GM18498 (cell line): Measurements from ENCODE around the gene MPV17.
"Not testable (repeated sequence)": the region's sequence is repeated elsewhere in the genome, so short reads cannot be mapped to it uniquely, and the experiment has no call there.

Experiments used
- ATAC-seq: cut with Tn5 transposase; IDR thresholded peaks from one replicate; pipeline ENCODE4 v1.9.1; 2021; ENCODE audit warnings: mild to moderate bottlenecking, moderate library complexity; ENCODE audit not compliant: unreplicated experiment

The MPV17 gene

DNA sequence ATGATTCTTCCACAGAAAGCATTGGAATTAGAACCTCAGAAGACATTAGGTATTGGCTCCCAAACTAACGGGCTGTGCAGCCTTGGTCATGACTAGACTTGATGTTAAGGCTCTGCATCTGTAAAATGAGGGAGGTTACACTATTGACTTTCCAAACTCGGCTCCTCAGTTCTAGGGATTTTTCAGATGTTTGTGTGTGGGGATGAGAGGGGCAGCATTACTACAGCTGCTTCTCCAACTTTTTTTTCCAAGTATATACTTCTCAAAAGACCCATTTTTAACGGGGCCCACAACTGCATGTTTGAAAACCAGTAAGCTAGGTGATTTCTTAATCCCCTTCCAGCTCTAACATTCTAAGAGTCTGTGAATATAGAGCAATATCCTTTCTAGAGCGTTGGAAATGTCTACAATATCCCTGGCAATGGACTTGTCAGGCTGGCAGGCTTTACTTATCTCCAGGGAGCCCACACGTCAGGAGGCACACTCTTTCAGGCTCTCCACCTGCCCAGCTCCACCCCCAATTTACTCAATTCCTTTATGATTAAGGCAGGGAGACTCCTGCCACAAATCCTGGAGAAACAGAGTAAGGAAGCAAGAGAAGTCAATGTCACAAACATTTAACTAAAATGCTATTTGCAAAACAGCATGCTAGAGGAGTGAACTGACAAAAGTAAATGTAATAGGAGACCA is 844 bp upstream of the MPV17 start:
- no peak for ATAC-seq

DNA sequence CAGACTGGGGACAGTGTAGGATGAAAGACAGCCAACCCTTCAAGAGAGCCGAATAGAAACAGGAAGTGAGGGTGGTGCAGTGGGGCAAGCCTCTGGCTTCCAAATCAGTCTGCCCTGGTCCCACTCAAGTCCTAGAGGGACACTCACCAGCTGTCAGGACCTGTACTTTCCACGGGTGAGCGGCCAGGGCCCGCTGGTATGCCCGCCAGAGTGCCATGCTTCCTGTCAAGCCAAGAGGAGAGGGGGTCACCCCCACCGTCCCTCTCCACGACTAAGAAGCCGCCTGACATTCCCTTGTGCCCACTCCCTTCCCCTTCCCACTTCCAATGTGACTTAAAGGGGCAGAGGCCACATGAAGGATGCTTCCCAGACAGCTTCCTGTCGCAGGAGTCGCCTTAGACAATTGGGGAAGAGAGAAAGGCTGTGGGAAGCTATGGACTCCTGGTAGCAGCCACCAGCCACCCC is 564 bp downstream of the MPV17 start:
- ATAC-seq: peak; percentile 30

- ATAC-seq: no peak
Observed at GRCh38 chr2:27320958-27321543, 1.8 kb downstream of the MPV17 start.

DNA sequence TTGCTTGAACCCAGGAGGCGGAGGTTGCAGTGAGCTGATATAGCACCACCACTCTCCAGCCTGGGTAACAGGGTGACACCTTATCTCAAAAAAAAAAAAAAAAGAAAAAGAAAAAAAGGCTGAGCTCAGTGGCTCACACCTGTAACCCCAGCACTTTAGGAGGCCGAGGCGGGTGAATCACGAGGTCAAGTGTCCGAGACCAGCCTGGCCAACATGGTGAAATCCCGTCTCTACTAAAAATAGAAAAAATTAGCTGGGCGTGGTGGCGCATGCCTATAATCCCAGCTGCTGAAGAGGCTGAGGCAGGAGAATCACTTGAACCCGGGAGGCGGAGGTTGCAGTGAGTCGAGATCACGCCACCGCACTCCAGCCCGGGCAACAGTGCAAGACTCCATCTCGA is 3.1 kb downstream of the MPV17 start:
- not testable (repeated sequence) for ATAC-seq

DNA sequence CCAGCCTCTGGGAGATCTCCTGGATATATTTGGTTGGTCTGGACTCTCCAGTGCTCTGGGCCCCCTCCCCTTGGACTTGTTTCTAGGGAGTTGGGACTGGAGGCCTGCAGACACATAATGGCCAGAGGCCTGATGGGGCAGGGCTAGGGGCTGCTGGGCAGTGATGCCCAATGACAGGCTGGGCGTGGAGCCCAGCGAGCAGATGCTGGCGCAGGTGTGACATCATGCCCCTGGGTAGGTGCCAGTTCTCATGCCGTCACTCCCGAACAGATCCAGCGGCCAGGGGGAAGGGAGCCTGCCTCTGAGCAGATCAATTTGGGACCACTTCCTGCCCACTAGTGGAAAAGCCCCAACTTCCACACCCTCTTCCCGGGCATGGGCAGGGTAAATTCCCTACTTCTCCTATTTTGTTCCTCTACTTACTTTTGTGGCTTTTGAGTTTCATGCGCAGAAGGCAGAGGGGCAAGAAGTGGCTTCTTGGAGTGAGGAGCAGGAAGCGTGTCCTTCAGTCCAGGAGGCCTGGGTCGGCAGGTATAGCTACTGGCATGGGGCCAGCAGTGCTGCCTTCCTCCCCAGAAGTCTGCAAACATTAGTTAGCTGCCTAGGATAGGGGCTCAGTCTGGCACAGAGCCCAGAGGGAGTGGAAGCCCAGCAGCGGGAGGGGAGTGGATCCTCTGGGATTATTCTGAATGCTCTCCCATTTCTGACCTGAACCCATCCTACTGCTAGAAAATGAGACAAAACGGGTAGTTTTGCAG is 6.1 kb downstream of the MPV17 start:
- ATAC-seq: no peak

- no peak for ATAC-seq
Observed at GRCh38 chr2:27315122-27315521, 7.8 kb downstream of the MPV17 start.

GRCh38 chr2:27314709-27315108 is 8.2 kb downstream of the MPV17 start:
- ATAC-seq: no peak

GRCh38 chr2:27313882-27314645 is 8.8 kb downstream of the MPV17 start:
- ATAC-seq: no peak

DNA sequence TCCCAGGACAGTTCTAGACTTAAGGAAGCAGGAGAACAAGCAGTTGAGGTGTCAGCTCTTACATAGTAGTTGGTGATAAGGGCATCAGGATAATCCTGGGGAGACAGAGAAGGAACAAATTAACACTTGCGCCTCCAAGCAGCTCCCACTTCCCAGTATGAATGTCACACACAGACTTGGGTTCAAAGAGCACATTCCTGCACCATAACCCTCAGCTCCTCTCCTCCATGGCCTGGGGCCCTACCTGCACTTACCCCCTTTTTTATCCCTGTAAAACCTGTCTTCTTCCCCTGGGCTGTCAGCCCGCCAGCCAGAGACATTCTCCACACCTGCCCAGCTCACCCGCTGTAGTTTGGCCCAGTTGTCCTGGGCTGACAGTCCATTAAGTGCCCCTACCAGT is 10.7 kb downstream of the MPV17 start:
- no peak for ATAC-seq

DNA sequence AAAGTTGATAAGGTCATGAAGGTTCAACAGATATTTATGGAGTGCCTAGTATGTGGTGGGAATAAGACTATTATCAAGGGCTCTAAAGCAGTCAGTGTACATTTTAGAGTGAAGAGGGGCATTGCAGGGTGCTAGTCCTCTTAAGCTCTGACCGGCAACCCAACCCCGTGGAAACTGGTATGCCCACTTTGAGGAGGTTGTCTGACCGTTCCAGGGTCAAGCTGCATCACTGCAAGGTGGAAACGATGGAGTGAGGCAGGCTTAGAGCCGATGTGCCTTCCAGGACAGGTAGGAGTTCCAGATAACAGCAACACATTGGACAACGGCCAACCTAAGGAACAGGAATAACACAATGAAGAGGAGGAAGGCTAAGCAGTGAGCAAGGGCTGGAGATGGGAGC is 13.2 kb downstream of the MPV17 start:
- no peak for ATAC-seq

DNA sequence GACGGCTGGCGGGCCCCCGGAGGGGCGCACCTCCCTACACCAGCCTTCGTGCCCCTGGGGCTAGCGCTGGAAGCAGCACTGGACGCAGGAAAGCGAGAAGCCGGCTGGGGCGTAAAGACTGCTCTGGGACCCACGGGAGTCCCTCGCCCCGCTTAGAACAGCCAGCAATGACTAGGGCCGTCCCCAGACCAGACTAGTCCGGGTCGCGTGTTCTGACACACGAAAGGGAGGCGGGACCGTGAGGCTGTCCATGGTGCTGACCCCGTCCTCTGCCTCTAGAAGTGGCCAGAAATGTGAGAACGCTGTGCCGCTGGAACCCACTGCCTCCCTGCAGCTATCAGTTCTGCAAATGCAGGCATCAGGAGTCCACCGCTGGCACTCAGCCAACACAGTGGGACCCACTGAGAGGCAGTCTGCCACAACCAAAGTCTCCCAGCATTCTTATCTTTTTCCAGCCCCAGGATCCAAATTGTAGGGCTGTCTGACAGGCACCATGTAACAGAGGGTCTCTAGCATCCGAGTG is 14.5 kb downstream of the MPV17 start, which contains the start of gene UCN:
Gene UCN (minus strand): TSS at position 87 of the 523 bp plus-strand sequence. CDS start 550 bp downstream, outside the sequence.
- no peak for ATAC-seq

DNA sequence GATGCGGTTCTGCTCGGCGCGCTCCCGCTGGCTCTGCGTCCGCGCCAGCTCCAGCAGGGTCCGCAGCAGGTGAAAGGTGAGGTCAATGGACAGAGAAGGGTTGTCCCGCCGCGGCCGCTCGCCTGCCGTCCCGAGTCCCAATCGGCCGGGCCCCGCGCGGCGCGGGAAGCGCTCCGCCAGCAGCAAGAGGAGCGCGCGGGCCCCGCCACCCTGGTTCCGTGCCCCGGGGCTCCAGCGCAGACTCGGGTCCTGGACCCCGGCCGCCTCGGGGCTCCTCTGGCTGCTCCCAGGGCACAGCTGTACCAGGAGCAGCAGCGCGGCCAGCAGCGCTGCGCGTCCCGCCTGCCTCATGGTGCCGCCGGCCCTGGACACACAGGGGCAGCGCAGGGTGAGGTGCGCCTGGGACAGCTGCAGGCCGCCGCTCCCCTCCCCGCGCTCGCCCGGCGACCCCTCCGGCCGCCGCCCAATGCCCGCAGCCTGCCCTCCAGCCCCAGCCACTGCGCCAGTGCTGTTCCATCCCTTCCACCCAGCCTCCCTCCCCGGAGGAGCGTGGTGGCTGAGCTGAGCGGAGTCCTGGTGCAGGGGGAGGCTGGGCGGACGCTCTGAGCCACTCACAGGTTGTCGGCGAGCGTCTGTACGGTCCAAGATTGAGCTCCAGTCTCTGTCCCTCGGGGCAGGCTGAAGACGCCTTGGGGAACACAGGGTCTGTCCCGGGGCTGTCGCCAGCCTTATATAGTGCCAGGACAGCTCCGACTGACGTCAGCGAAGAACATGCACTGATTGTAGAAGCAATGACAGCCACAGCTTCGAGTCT is 15.1 kb downstream of the MPV17 start:
- ATAC-seq: no peak

DNA sequence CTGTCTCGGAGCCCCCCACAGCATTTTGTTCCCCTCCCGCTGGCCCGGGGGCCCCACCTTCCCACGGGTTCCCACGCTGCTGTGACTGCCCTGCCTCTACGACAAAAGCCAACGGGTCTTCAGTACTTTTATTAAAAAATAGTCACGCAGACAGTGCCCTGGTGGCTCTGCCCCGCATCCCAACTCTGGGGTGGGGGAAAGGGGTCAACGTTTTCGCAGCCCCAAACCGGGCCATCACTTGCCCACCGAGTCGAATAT is 15.7 kb downstream of the MPV17 start:
- no peak for ATAC-seq

DNA sequence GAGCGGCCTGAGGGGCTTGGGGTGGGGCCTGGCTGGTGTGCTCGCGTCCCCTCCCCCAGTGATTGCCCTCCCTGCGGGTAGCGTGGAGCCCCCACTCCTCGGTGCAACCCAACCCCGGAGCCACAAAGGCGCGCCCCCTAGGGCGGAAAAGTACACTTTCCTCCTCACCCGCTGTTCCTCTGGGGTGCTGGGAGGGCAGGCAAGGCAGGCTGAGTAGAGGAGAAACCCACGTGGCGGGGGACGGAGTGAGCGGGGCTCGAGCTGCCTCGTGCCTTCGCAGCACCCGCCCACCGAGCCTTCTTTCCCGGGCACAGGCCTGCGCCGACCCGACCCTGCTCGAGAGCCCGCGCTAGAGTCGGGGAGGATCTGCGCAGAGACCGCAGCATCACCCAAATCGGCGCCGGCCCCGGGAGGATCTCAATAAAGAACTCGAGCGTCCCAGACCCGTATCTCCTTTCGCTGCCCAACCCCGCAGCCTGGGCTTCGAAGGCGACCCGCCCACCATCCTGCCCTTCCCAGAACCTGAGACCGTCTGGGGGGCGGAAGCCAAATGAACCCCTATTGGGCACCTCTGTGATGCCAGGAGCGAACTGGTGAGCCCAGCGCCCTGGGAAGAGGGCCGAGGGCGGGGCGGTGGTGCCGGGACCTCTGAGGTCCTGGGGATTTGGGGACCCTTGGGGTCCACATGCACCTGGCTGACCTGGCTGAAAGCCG is 16.2 kb downstream of the MPV17 start:
- ATAC-seq: no peak

DNA sequence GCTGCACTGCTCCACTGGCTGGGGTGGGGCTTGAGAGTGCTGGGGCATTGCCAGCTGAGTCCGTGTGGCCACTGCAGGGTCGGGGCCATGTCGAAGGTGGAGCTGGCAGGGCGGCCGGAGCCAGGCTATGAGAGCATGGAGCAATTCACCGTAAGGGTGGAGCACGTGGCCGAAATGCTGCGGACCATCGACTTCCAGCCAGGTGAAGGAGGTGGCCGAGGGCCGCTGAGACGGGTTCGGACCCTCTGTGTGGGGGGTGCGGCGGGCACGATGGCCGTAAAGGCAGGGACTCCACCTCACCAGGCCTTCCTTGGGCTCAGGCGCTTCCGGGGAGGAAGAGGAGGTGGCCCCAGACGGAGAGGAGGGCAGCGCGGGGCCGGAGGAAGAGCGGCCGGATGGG is 16.8 kb downstream of the MPV17 start:
- ATAC-seq: no peak

GRCh38 chr2:27305516-27305915 is 17.4 kb downstream of the MPV17 start:
- ATAC-seq: no peak

DNA sequence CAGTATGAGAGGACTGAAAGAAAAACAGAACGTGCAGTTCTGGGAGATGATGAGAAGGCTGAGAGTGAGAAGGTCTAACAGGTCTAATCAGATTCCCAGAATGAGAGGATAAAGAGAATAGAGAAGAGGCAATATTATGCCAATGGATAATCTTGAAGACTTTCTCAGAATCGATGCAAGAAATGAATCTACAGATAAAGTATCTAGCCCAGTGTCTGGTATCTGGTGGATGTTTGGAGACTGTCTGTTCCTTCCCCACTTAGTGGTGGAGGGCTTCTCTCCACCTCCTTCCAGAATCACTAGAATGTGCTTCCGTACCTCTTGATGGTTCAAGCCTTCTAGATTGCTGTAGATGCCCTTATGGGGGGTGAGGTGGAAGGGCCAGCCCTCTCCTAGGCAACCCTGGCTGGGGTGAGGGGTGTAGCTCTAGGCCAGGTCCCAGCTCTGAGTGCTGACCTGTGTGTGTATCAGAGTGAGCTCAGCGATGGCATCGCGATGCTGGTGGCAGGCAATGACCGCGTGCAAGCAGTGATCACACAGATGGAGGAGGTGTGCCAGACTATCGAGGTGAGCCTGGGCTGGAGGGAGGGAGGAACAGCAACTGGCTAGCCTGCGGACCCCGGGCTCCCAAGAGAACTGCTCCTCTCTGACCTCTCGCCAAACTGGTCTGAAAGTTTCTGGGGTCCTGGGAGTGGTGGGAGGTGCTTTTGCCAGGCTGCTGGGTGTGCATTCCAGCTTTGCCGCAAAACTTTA is 18.2 kb downstream of the MPV17 start:
- ATAC-seq: no peak

GRCh38 chr2:27303093-27304025 is 19.5 kb downstream of the MPV17 start:
- ATAC-seq: no peak
